Liver (tissue), 3 donors: ENCODE measurements around the gene YIPF2.

Source experiments
- FOXA1 ChIP-seq: IDR thresholded peaks from 2 replicates; pipeline ENCODE4 v1.6.1; 2016; ENCODE audit warnings: antibody characterized with exemption
- GABPA ChIP-seq, 2 donors: IDR thresholded peaks in 1 of 2; conservative IDR thresholded peaks in 1 of 2; 2 replicates each; pipeline ENCODE4 v1.6.1; 2016; ENCODE audit warnings: antibody characterized with exemption in 2 of 2, mild to moderate bottlenecking in 1 of 2, moderate library complexity in 1 of 2
- HNF4A ChIP-seq, 2 donors: conservative IDR thresholded peaks; 2 replicates each; pipeline ENCODE4 v1.6.1; 2016; ENCODE audit warnings: antibody characterized with exemption in 2 of 2, mild to moderate bottlenecking in 2 of 2
- NR2F2 ChIP-seq: IDR thresholded peaks from 2 replicates; pipeline ENCODE4 v1.6.1; 2016; ENCODE audit warnings: antibody characterized with exemption
- RAD21 ChIP-seq, 2 donors: IDR thresholded peaks; 2 replicates each; pipeline ENCODE4 v1.6.1; 2016; ENCODE audit warnings: antibody characterized with exemption in 2 of 2, mild to moderate bottlenecking in 2 of 2
- RXRA ChIP-seq, 2 donors: IDR thresholded peaks; 2 replicates each; pipeline ENCODE4 v1.6.1; 2017 to 2018; ENCODE audit warnings: antibody characterized with exemption in 2 of 2, mild to moderate bottlenecking in 1 of 2
- SP1 ChIP-seq: IDR thresholded peaks from 2 replicates; pipeline ENCODE4 v1.6.1; 2018; ENCODE audit warnings: antibody characterized with exemption, mild to moderate bottlenecking
- TAF1 ChIP-seq: conservative IDR thresholded peaks from 2 replicates; pipeline ENCODE4 v1.6.1; 2016; ENCODE audit warnings: antibody characterized with exemption, mild to moderate bottlenecking
- YY1 ChIP-seq: IDR thresholded peaks from 2 replicates; pipeline ENCODE4 v1.6.1; 2016; ENCODE audit warnings: antibody characterized with exemption, mild to moderate bottlenecking
- TF ChIP-seq, protein P1 (sequence below): fragments of 150-350 bp; IDR thresholded peaks from 2 replicates; pipeline ENCODE4 v1.5.1; 2017; ENCODE audit warnings: improper control_type of control experiment, low read depth, low read length; ENCODE audit not compliant: missing input control
- TF ChIP-seq, protein P2 (sequence below): IDR thresholded peaks from 2 replicates; pipeline ENCODE4 v1.6.1; 2016; ENCODE audit warnings: antibody characterized with exemption
- TF ChIP-seq, protein P3 (sequence below): IDR thresholded peaks from 2 replicates; pipeline ENCODE4 v1.6.1; 2016; ENCODE audit warnings: antibody characterized with exemption, mild to moderate bottlenecking
- TF ChIP-seq, protein P4 (sequence below): IDR thresholded peaks from 2 replicates; pipeline ENCODE4 v1.6.1; 2016; ENCODE audit warnings: antibody characterized with exemption
- TF ChIP-seq, protein P5 (sequence below): IDR thresholded peaks from 2 replicates; pipeline ENCODE4 v1.6.1; 2016; ENCODE audit warnings: antibody characterized with exemption
- donor health status: healthy.
- donor health status: healthy.

DNA sequence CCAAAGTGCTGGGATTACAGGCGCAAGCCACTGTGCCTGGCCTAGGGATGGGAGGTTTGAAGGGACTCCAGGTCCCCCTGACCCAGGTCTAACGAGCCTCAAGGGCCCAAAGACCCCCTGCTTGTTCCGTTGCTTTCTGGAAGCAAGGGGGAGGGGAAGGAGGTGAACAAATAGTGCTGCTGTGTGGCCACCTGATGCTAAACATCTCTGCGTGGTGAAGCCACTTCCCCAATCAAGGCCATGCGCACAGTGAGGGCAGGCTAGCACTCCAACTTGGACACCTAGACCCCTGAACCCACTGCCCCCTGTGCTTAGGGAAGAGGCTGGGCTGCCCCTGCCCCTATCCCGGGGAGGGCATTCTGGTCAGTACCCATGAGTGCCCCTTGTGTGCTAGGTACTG, 33.1 kb downstream of the YIPF2 start:
- TF ChIP-seq, protein P1, sequence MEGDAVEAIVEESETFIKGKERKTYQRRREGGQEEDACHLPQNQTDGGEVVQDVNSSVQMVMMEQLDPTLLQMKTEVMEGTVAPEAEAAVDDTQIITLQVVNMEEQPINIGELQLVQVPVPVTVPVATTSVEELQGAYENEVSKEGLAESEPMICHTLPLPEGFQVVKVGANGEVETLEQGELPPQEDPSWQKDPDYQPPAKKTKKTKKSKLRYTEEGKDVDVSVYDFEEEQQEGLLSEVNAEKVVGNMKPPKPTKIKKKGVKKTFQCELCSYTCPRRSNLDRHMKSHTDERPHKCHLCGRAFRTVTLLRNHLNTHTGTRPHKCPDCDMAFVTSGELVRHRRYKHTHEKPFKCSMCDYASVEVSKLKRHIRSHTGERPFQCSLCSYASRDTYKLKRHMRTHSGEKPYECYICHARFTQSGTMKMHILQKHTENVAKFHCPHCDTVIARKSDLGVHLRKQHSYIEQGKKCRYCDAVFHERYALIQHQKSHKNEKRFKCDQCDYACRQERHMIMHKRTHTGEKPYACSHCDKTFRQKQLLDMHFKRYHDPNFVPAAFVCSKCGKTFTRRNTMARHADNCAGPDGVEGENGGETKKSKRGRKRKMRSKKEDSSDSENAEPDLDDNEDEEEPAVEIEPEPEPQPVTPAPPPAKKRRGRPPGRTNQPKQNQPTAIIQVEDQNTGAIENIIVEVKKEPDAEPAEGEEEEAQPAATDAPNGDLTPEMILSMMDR, result no peak
- TF ChIP-seq NR2F2 (no peak), TAF1 (no peak), RXRA (IDR thresholded peaks at IDR 0.05) (no peak), RAD21 (IDR thresholded peaks at IDR 0.05) (no peak), FOXA1 (no peak), HNF4A (conservative IDR thresholded peaks at IDR 0.05) (no peak), YY1 (no peak), SP1 (no peak), GABPA (IDR thresholded peaks at IDR 0.05 in 1 of 2, conservative IDR thresholded peaks at IDR 0.05 in 1 of 2) (no peak)
- TF ChIP-seq, protein P2, sequence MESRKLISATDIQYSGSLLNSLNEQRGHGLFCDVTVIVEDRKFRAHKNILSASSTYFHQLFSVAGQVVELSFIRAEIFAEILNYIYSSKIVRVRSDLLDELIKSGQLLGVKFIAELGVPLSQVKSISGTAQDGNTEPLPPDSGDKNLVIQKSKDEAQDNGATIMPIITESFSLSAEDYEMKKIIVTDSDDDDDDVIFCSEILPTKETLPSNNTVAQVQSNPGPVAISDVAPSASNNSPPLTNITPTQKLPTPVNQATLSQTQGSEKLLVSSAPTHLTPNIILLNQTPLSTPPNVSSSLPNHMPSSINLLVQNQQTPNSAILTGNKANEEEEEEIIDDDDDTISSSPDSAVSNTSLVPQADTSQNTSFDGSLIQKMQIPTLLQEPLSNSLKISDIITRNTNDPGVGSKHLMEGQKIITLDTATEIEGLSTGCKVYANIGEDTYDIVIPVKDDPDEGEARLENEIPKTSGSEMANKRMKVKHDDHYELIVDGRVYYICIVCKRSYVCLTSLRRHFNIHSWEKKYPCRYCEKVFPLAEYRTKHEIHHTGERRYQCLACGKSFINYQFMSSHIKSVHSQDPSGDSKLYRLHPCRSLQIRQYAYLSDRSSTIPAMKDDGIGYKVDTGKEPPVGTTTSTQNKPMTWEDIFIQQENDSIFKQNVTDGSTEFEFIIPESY, result no peak
- TF ChIP-seq, protein P3, sequence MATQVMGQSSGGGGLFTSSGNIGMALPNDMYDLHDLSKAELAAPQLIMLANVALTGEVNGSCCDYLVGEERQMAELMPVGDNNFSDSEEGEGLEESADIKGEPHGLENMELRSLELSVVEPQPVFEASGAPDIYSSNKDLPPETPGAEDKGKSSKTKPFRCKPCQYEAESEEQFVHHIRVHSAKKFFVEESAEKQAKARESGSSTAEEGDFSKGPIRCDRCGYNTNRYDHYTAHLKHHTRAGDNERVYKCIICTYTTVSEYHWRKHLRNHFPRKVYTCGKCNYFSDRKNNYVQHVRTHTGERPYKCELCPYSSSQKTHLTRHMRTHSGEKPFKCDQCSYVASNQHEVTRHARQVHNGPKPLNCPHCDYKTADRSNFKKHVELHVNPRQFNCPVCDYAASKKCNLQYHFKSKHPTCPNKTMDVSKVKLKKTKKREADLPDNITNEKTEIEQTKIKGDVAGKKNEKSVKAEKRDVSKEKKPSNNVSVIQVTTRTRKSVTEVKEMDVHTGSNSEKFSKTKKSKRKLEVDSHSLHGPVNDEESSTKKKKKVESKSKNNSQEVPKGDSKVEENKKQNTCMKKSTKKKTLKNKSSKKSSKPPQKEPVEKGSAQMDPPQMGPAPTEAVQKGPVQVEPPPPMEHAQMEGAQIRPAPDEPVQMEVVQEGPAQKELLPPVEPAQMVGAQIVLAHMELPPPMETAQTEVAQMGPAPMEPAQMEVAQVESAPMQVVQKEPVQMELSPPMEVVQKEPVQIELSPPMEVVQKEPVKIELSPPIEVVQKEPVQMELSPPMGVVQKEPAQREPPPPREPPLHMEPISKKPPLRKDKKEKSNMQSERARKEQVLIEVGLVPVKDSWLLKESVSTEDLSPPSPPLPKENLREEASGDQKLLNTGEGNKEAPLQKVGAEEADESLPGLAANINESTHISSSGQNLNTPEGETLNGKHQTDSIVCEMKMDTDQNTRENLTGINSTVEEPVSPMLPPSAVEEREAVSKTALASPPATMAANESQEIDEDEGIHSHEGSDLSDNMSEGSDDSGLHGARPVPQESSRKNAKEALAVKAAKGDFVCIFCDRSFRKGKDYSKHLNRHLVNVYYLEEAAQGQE, result no peak
- TF ChIP-seq, protein P4, sequence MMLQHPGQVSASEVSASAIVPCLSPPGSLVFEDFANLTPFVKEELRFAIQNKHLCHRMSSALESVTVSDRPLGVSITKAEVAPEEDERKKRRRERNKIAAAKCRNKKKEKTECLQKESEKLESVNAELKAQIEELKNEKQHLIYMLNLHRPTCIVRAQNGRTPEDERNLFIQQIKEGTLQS, result no peak
- TF ChIP-seq, protein P5, sequence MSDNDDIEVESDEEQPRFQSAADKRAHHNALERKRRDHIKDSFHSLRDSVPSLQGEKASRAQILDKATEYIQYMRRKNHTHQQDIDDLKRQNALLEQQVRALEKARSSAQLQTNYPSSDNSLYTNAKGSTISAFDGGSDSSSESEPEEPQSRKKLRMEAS, result no peak
